Urinary bladder (tissue), 4 donors: ENCODE results near the gene SLC41A3. TPM values are rescaled to one million over a fixed set of nuclear protein-coding genes. Genes with fewer than 3 reads are reported as not detected.

ENCODE experiments used
- DNase-seq: peaks from one replicate; pipeline ENCODE4 v3.0.0-alpha.2; 2015; ENCODE audit errors: extremely low spot score
- H3K27ac ChIP-seq: one replicate; pipeline ENCODE4 v1.5.1; 2013; ENCODE audit warnings: low read depth, mild to moderate bottlenecking, moderate library complexity
- H3K36me3 ChIP-seq: one replicate; pipeline ENCODE4 v1.6.1; 2013; ENCODE audit warnings: mild to moderate bottlenecking, moderate library complexity; ENCODE audit not compliant: insufficient read depth
- H3K4me1 ChIP-seq: one replicate; pipeline ENCODE4 v1.6.1; 2013; ENCODE audit warnings: mild to moderate bottlenecking, moderate library complexity; ENCODE audit not compliant: insufficient read depth
- H3K4me3 ChIP-seq: one replicate; pipeline ENCODE4 v1.5.1; 2013; ENCODE audit warnings: low read depth, low read length
- WGBS: extraction: QIAGEN DNeasy Blood & Tissue Kit; methylation state at CpG from one replicate; pipeline ENCODE4 v1.1.7; 2013; 5-methylcytosine and 5-hydroxymethylcytosine counted together
- polyA plus RNA-seq: library from polyadenylated mRNA; stranded (reverse); fragments of 200-250 nt; gene quantifications from one replicate; pipeline ENCODE4 v1.2.3, GENCODE V29; 2013
- total RNA-seq: library from RNA; depleted of rRNA; stranded (reverse); fragments of >200 nt; gene quantifications from one replicate; pipeline ENCODE4 v1.2.3, GENCODE V29; 2014
- donor health status: healthy with polysubstance abuse.
- donor health status: healthy.

The SLC41A3 gene
- total and polyA plus RNA-seq, 2 donors: 36.3 to 57.1 TPM

- Histone ChIP-seq H3K36me3 (no peaks in the 10 kb centered on the region), H3K4me3 (no peak overlapping the region), H3K27ac (no peak overlapping the region), H3K4me1 (no peaks in the 10 kb centered on the region)
- WGBS: 88% methylated on average over 17 of the region's 17 CpGs
- no peak for DNase-seq
Observed at GRCh38 chr3:126107203-126107939, 23.4 kb upstream of the SLC41A3 start.

GRCh38 chr3:126106336-126107202 lies 22.6 kb upstream of the SLC41A3 start:
- H3K27ac ChIP-seq: no peak overlapping the region
- WGBS: 93% methylated on average over 21 of the region's 21 CpGs
- H3K36me3 ChIP-seq: no peaks in the 10 kb centered on the region
- no peaks in the 10 kb centered on the region for H3K4me1 ChIP-seq
- no peak for DNase-seq
- no peak overlapping the region for H3K4me3 ChIP-seq

GRCh38 chr3:126105691-126106187 lies 21.8 kb upstream of the SLC41A3 start:
- DNase-seq: no peak
- 89% methylated on average over 16 of the region's 16 CpGs for WGBS
- H3K4me3 ChIP-seq: no peak overlapping the region
- H3K27ac ChIP-seq: no peak overlapping the region
- no peaks in the 10 kb centered on the region for H3K36me3 ChIP-seq
- H3K4me1 ChIP-seq: no peaks in the 10 kb centered on the region

- WGBS: 93% methylated on average over 15 of the region's 15 CpGs
- DNase-seq: no peak
- no peaks in the 10 kb centered on the region for H3K36me3 ChIP-seq
- no peak overlapping the region for H3K27ac ChIP-seq
- H3K4me3 ChIP-seq: no peak overlapping the region
- no peaks in the 10 kb centered on the region for H3K4me1 ChIP-seq
Observed at GRCh38 chr3:126104742-126105605, 21.1 kb upstream of the SLC41A3 start.

- no peak for DNase-seq
- H3K27ac ChIP-seq: no peak overlapping the region
- H3K4me1 ChIP-seq: no peaks in the 10 kb centered on the region
- H3K4me3 ChIP-seq: no peak overlapping the region
- no peaks in the 10 kb centered on the region for H3K36me3 ChIP-seq
- WGBS: 88% methylated on average over 7 of the region's 7 CpGs
Observed at GRCh38 chr3:126104028-126104635, 20.2 kb upstream of the SLC41A3 start.

GRCh38 chr3:126103121-126104027 lies 19.4 kb upstream of the SLC41A3 start:
- DNase-seq: no peak
- no peak overlapping the region for H3K4me3 ChIP-seq
- H3K27ac ChIP-seq: no peak overlapping the region

GRCh38 chr3:126102530-126102951 lies 18.6 kb upstream of the SLC41A3 start:
- no peak for DNase-seq
- no peak overlapping the region for H3K27ac ChIP-seq
- no peaks in the 10 kb centered on the region for H3K36me3 ChIP-seq
- H3K4me3 ChIP-seq: no peak overlapping the region
- H3K4me1 ChIP-seq: no peaks in the 10 kb centered on the region
- 41% methylated on average over 5 of the region's 5 CpGs for WGBS

More at GRCh38 chr3:126103121-126104027, 19.4 kb upstream of the SLC41A3 start:
- no peaks in the 10 kb centered on the region for H3K4me1 ChIP-seq
- WGBS: 83% methylated on average over 22 of the region's 22 CpGs
- no peaks in the 10 kb centered on the region for H3K36me3 ChIP-seq

GRCh38 chr3:126102011-126102410 lies 18.1 kb upstream of the SLC41A3 start:
- Histone ChIP-seq H3K36me3 (no peaks in the 10 kb centered on the region), H3K4me1 (no peaks in the 10 kb centered on the region), H3K4me3 (no peak overlapping the region), H3K27ac (no peak overlapping the region)
- WGBS: 83% methylated on average over 8 of the region's 8 CpGs
- no peak for DNase-seq

- WGBS: 88% methylated on average over 10 of the region's 10 CpGs
- DNase-seq: no peak
- no peaks in the 10 kb centered on the region for H3K36me3 ChIP-seq
- H3K4me1 ChIP-seq: no peaks in the 10 kb centered on the region
- H3K4me3 ChIP-seq: no peak overlapping the region
- H3K27ac ChIP-seq: no peak overlapping the region
Observed at GRCh38 chr3:126101521-126101982, 17.6 kb upstream of the SLC41A3 start.

GRCh38 chr3:126100634-126101301 lies 16.8 kb upstream of the SLC41A3 start:
- no peaks in the 10 kb centered on the region for H3K36me3 ChIP-seq
- no peaks in the 10 kb centered on the region for H3K4me1 ChIP-seq
- H3K4me3 ChIP-seq: no peak overlapping the region
- no peak overlapping the region for H3K27ac ChIP-seq
- DNase-seq: no peak
- WGBS: 70% methylated on average over 18 of the region's 18 CpGs

- Histone ChIP-seq H3K4me3 (no peak overlapping the region), H3K36me3 (no peaks in the 10 kb centered on the region), H3K27ac (no peak overlapping the region), H3K4me1 (no peaks in the 10 kb centered on the region)
- WGBS: 74% methylated on average over 4 of the region's 4 CpGs
- no peak for DNase-seq
Observed at GRCh38 chr3:126100269-126100633, 16.3 kb upstream of the SLC41A3 start.

GRCh38 chr3:126098391-126098858 lies 14.5 kb upstream of the SLC41A3 start:
- H3K27ac ChIP-seq: no peak overlapping the region
- 81% methylated on average over 2 of the region's 2 CpGs for WGBS

More at GRCh38 chr3:126098391-126098858, 14.5 kb upstream of the SLC41A3 start:
- H3K4me3 ChIP-seq: no peak overlapping the region
- no peaks in the 10 kb centered on the region for H3K4me1 ChIP-seq
- DNase-seq: no peak
- no peaks in the 10 kb centered on the region for H3K36me3 ChIP-seq
